ENCODE measurements around the gene KIF12.
"Not testable (repeated sequence)": the region's sequence is repeated elsewhere in the genome, so short reads cannot be mapped to it uniquely, and the experiment has no call there.

The KIF12 gene

GRCh38 chr9:114046875-114047274 is 52.2 kb downstream of the KIF12 start:
- no peak for DNase-seq (ENCODE audit: low read depth)

DNA sequence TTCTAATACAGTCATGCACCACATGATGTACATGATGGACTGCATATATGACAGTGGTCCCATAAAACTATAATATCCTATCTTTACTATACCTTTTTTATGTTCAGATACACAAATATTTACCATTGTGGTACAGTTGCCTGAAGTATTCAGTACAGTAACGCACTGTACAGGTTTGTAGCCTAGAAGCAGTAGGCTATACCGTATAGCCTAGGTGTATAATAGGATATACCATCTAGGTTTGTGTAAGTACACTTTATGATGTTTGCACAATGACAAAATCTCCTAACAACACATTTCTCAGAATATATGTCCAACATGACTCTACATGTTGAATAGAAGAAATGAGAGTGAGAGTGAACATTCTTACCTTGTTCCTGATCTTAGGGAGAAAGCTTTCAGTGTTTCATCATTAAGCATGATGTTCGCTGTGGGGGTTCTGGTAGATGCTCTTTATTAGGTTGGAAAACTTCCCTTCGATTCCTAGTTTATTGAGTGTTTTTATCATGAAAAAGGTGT is 52.8 kb downstream of the KIF12 start:
- DNase-seq (ENCODE audit: low read depth), result no peak

DNA sequence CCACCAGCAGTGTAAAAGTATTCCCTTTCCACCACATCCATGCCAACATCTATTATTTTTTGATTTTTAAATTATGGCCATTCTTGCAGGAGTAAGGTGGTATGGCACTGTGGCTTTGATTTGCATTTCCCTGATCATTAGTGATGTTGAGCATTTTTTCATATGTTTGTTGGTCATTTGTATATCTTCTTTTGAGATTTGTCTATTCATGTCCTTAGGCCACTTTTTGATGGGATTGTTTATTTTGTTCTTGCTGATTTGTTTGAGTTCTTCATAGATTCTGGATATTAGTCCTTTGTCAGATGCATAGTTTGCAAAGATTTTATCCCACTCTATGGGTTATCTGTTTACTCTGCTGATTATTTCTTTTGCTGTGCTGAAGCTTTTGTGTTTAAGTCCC is 55.4 kb downstream of the KIF12 start:
- DNase-seq (ENCODE audit: low read depth), result not testable (repeated sequence)
